Heart left ventricle (tissue), 16 donors: Measurements from ENCODE around the gene IFNA1. TPM values are rescaled to one million over a fixed set of nuclear protein-coding genes. Genes with fewer than 3 reads are reported as not detected.

Source experiments
- ATAC-seq, 4 donors: fragments of 200-7000 bp; cut with Tn5 transposase; one replicate each; pipeline ENCODE4 v1.9.1; 2020 to 2022; ENCODE audit warnings: moderate library complexity in 4 of 4, mild to moderate bottlenecking in 3 of 4, moderate number of reproducible peaks in 1 of 4
- DNase-seq, 5 donors: peaks; one replicate each; pipeline ENCODE4 v3.0.0-alpha.2; 2020
- H3K27ac ChIP-seq, 12 donors: fragments of 200-600 bp; sonication (generic) in 4 of 12; one replicate each; pipeline versions ENCODE4 v1.5.0 to v1.8.0; 2016 to 2022; ENCODE audit warnings: mild to moderate bottlenecking in 2 of 12
- H3K27me3 ChIP-seq, 9 donors: fragments of 200-600 bp; sonication (generic) in 2 of 9; one replicate each; pipeline versions ENCODE4 v1.5.1 to v1.8.0; 2016 to 2022; ENCODE audit warnings: mild to moderate bottlenecking in 3 of 9
- H3K36me3 ChIP-seq, 9 donors: fragments of 200-600 bp; sonication (generic) in 2 of 9; one replicate each; pipeline versions ENCODE4 v1.5.0 to v1.8.0; 2018 to 2022; ENCODE audit warnings: mild to moderate bottlenecking in 2 of 9
- H3K4me1 ChIP-seq, 12 donors: fragments of 200-600 bp; sonication (generic) in 4 of 12; one replicate each; pipeline versions ENCODE4 v1.5.0 to v1.8.0; 2016 to 2022; ENCODE audit warnings: mild to moderate bottlenecking in 3 of 12
- H3K4me3 ChIP-seq, 12 donors: fragments of 200-600 bp; sonication (generic) in 4 of 12; one replicate each; pipeline versions ENCODE4 v1.5.0 to v1.8.0; 2017 to 2022; ENCODE audit warnings: mild to moderate bottlenecking in 9 of 12, moderate library complexity in 4 of 12
- H3K9me3 ChIP-seq, 12 donors: fragments of 200-600 bp; sonication (generic) in 4 of 12; one replicate each; pipeline versions ENCODE4 v1.5.0 to v1.8.0; 2016 to 2022; ENCODE audit warnings: mild to moderate bottlenecking in 1 of 12
- POLR2A ChIP-seq, 2 donors: fragments of 450-650 bp; IDR thresholded peaks; one replicate each; pipeline ENCODE4 v1.6.1; 2017; ENCODE audit warnings: antibody characterized with exemption in 2 of 2, mild to moderate bottlenecking in 2 of 2, moderate library complexity in 2 of 2
- WGBS, 4 donors: extraction: QIAGEN DNeasy Blood & Tissue Kit in 2 of 4; methylation state at CpG; one replicate each; pipeline versions ENCODE4 v1.1.5 to v1.1.7; 2013 to 2018; 5-methylcytosine and 5-hydroxymethylcytosine counted together
- intact Hi-C, 10 donors: fragments of 100-400 bp; cut with DNase I; formaldehyde crosslinking; loops; one replicate each; pipeline versions ENCODE4 v1.11.1 to v1.14.2; 2022
- polyA plus RNA-seq, 2 donors: library from polyadenylated mRNA; stranded (reverse); fragments of 200-250 nt; gene quantifications; one replicate each; pipeline ENCODE4 v1.2.3, GENCODE V29; 2013
- total RNA-seq, 9 donors: library from RNA; depleted of rRNA in 2 of 9; stranded (reverse); fragments of >200 nt in 2 of 9; fragmentation: NEBNext Ultra II Directional in 3 of 9; extraction: Animal tissue kit (Norgen Biotek cat#: 25700) in 3 of 9; gene quantifications; one replicate each; pipeline versions ENCODE4 v1.1.0 to v1.2.4, GENCODE V29; 2016 to 2023
- TF ChIP-seq, protein P1 (sequence below), 12 donors: fragments of 200-600 bp; sonication (generic) in 4 of 12; IDR thresholded peaks; one replicate each; pipeline versions ENCODE4 v1.5.0 to v1.8.0; 2018 to 2022; ENCODE audit warnings: antibody characterized with exemption in 12 of 12, mild to moderate bottlenecking in 5 of 12
- donor health status: ischemic (EF 13 %, LVEDD 7.1; RV severe dilation, severe dysfunction).
- donor health status: healthy with polysubstance abuse.
- donor health status: DM: no; HTN: yes; CAD: no.
- donor health status: DM: no; HTN: no; CAD: no.
- donor health status: ischemic (EF 25% LVEDD 6.9; RV normal size, moderate dysfunction).
- donor health status: ischemic (EF 25% LVEDD 5.7; RV mildly dilated, moderate dysfunction).
- donor health status: healthy.
- donor health status: DM: yes; HTN: yes; CAD: no.
- donor health status: ischemic (EF 35%, LVEDD 5.7; RV mildly dilated, moderate dysfunction).
- donor health status: nonischemic (EF 11% LVEDD 7.7; RV severe dilation, severe dysfunction).
- donor health status: DM: yes; HTN: yes; CAD: no.
- donor health status: PGD.
- donor health status: ischemic (EF 29% LVEDD 5.4; RV normal size, mild dysfunction).
- donor health status: nonischemic (EF 23%, LVEDD 6.1; RV moderate dilation, normal function).

IFNA1 gene
- total and polyA plus RNA-seq, 11 donors: not detected

GRCh38 chr9:21461377-21461776 lies 21.1 kb downstream of the IFNA1 start:
- TF ChIP-seq, protein P1, sequence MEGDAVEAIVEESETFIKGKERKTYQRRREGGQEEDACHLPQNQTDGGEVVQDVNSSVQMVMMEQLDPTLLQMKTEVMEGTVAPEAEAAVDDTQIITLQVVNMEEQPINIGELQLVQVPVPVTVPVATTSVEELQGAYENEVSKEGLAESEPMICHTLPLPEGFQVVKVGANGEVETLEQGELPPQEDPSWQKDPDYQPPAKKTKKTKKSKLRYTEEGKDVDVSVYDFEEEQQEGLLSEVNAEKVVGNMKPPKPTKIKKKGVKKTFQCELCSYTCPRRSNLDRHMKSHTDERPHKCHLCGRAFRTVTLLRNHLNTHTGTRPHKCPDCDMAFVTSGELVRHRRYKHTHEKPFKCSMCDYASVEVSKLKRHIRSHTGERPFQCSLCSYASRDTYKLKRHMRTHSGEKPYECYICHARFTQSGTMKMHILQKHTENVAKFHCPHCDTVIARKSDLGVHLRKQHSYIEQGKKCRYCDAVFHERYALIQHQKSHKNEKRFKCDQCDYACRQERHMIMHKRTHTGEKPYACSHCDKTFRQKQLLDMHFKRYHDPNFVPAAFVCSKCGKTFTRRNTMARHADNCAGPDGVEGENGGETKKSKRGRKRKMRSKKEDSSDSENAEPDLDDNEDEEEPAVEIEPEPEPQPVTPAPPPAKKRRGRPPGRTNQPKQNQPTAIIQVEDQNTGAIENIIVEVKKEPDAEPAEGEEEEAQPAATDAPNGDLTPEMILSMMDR (IDR thresholded peaks at IDR 0.05): no peak
- TF ChIP-seq POLR2A (IDR thresholded peaks at IDR 0.05): no peak
- DNase-seq (no peak), ATAC-seq (no peak)
- no peak overlapping the region for H3K4me3 ChIP-seq
- 83 to 94% (median 89%) methylated on average over 1 of the region's 1 CpG for WGBS, 4 donors
- H3K9me3 ChIP-seq: peaks cover 0 to 18% (median 2%) of the 10 kb centered on the region in 12 donors
- no peak overlapping the region for H3K27ac ChIP-seq
- intact Hi-C loops: loop anchor here in 3 of 10 donors (10.0 kb wide), 1 partner anchor 323 kb away; no protein-coding TSS in a partner anchor
- H3K36me3 ChIP-seq: no peaks in the 10 kb centered on the region
- no peaks in the 10 kb centered on the region for H3K4me1 ChIP-seq
- peaks cover 0 to 8% (median 0%) of the 10 kb centered on the region in 9 donors for H3K27me3 ChIP-seq

GRCh38 chr9:21465138-21465537 lies 24.9 kb downstream of the IFNA1 start:
- DNase-seq: no peak
- WGBS, 4 donors: 80 to 94% (median 88%) methylated on average over 4 to 5 of the region's 5 CpGs
- H3K27me3 ChIP-seq: peaks cover 0 to 13% (median 0%) of the 10 kb centered on the region in 9 donors
- H3K9me3 ChIP-seq: peaks cover 0 to 18% (median 2%) of the 10 kb centered on the region in 12 donors
- no peak for TF ChIP-seq POLR2A (IDR thresholded peaks at IDR 0.05)
- TF ChIP-seq, protein P1 (IDR thresholded peaks at IDR 0.05): no peak
- H3K36me3 ChIP-seq: no peaks in the 10 kb centered on the region
- intact Hi-C loops: loop anchor here in 3 of 10 donors (10.0 kb wide), 1 partner anchor 320 kb away; no protein-coding TSS in a partner anchor
- no peaks in the 10 kb centered on the region for H3K4me1 ChIP-seq
- H3K4me3 ChIP-seq: no peak overlapping the region
- no peak overlapping the region for H3K27ac ChIP-seq
- no peak for ATAC-seq

DNA sequence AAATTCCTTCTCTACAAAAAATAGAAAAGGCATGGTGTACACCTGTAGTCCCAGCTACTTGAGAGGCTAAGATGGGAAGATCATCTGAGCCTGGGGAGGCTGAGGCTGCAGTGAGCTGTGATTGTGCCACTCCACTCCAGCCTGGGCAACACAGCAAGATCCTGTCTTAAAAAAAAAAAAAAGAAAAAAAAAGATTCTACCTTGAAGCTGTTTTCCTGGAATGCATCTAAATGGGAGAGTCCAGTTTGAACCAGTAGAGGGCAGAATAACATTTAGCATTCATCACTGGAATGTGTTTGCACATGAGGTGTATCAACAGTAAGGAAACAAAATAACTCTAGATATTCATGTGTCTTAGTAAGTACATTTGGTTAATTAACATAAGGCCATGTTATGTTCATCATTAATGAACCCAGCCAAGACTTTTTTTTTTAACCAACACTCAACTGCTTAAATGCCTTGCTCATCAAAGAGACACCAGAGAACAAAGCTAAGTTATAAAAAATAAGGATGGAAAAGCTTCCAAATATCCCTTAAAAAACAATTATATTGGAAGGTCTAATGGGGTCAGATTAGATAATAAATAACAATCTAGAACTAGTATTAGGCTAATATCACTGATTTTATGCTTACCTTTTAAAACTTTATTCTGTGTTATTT lies 25.8 kb downstream of the IFNA1 start:
- intact Hi-C loops: loop anchor here in 3 of 10 donors (10.0 kb wide), 1 partner anchor 319 kb away; no protein-coding TSS in a partner anchor
- DNase-seq (no peak), ATAC-seq (no peak)
- Histone ChIP-seq H3K27ac (no peak overlapping the region), H3K9me3 (peaks cover 0 to 18% (median 2%) of the 10 kb centered on the region in 12 donors), H3K36me3 (no peaks in the 10 kb centered on the region), H3K4me1 (no peaks in the 10 kb centered on the region), H3K27me3 (peaks cover 0 to 10% (median 0%) of the 10 kb centered on the region in 9 donors), H3K4me3 (no peak overlapping the region)
- TF ChIP-seq, protein P1 (IDR thresholded peaks at IDR 0.05): peak; percentile 15 to 61 (median 41)
- TF ChIP-seq POLR2A (IDR thresholded peaks at IDR 0.05): no peak

GRCh38 chr9:21470126-21470525 lies 29.9 kb downstream of the IFNA1 start:
- Histone ChIP-seq H3K9me3 (no peaks in the 10 kb centered on the region), H3K4me1 (no peaks in the 10 kb centered on the region), H3K27ac (no peak overlapping the region), H3K27me3 (peaks cover 0 to 12% (median 0%) of the 10 kb centered on the region in 9 donors), H3K4me3 (no peak overlapping the region), H3K36me3 (no peaks in the 10 kb centered on the region)
- intact Hi-C loops: no loop called here
- WGBS, 4 donors: 76 to 85% (median 80%) methylated on average over 5 of the region's 5 CpGs
- TF ChIP-seq, protein P1 (IDR thresholded peaks at IDR 0.05): no peak
- no peak for TF ChIP-seq POLR2A (IDR thresholded peaks at IDR 0.05)
- no peak for ATAC-seq
- DNase-seq: no peak
